ENCODE measurements around the gene KCNC1.

KCNC1 gene

DNA sequence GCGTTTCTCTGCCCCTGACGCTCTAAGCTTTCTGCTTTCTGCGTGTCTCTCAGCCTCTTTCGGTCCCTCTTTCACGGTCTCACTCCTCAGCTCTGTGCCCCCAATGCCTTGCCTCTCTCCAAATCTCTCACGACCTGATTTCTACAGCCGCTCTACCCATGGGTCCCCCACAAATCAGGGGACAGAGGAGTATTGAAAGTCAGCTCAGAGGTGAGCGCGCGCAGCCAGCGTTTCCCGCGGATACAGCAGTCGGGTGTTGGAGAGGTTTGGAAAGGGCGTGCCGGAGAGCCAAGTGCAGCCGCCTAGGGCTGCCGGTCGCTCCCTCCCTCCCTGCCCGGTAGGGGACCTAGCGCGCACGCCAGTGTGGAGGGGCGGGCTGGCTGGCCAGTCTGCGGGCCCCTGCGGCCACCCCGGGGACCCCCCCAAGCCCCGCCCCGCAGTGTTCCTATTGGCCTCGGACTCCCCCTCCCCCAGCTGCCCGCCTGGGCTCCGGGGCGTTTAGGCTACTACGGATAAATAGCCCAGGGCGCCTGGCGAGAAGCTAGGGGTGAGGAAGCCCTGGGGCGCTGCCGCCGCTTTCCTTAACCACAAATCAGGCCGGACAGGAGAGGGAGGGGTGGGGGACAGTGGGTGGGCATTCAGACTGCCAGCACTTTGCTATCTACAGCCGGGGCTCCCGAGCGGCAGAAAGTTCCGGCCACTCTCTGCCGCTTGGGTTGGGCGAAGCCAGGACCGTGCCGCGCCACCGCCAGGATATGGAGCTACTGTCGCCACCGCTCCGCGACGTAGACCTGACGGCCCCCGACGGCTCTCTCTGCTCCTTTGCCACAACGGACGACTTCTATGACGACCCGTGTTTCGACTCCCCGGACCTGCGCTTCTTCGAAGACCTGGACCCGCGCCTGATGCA lies 15.3 kb upstream of the KCNC1 start, which contains the start of gene MYOD1:
MYOD1 (plus strand) TSS at position 544 of the 910 bp plus-strand sequence; CDS start at position 756, 212 bp downstream.
- no peaks in the 10 kb centered on the region for H3K4me1 ChIP-seq (ENCODE audit: control insufficient read depth, insufficient read depth, low read length)
- no peak within 1 kb of the TSS for H3K9ac ChIP-seq (ENCODE audit: low read length)
- no peaks in the 10 kb centered on the region for H3K36me3 ChIP-seq (ENCODE audit: control insufficient read depth, insufficient read depth, low read length)
- no peak within 1 kb of the TSS for H3K4me3 ChIP-seq (ENCODE audit: low read length)
- H3K9me3 ChIP-seq (ENCODE audit: control insufficient read depth, low read length) = no peaks in the 10 kb centered on the region
- peaks cover 73% of the 10 kb centered on the region for H3K27me3 ChIP-seq (ENCODE audit: control insufficient read depth, insufficient read depth, low read length)

DNA sequence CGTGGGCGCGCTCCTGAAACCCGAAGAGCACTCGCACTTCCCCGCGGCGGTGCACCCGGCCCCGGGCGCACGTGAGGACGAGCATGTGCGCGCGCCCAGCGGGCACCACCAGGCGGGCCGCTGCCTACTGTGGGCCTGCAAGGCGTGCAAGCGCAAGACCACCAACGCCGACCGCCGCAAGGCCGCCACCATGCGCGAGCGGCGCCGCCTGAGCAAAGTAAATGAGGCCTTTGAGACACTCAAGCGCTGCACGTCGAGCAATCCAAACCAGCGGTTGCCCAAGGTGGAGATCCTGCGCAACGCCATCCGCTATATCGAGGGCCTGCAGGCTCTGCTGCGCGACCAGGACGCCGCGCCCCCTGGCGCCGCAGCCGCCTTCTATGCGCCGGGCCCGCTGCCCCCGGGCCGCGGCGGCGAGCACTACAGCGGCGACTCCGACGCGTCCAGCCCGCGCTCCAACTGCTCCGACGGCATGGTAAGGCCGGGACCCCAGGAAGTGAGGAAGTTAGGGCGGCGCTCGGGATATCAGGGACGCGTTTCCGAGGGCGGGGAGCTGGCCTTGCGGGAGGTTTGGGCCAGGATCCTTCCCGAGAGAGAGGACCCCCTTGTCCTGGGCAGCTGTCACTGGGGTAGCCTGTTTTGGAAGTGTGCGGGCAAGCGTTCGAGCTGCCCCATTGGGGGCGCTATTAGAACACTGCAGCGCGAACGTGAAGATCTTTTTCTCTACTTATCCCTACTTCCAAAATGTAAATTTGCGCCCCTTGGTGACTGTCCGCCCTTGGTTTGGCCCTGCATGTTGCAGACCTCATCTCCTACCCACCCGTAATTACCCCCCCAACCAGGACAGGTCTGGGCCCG lies 14.4 kb upstream of the KCNC1 start:
- Histone ChIP-seq H3K27me3 (ENCODE audit: control insufficient read depth, insufficient read depth, low read length) (peaks cover 69% of the 10 kb centered on the region), H3K4me1 (ENCODE audit: control insufficient read depth, insufficient read depth, low read length) (no peaks in the 10 kb centered on the region), H3K4me3 (ENCODE audit: low read length) (no peak overlapping the region), H3K9me3 (ENCODE audit: control insufficient read depth, low read length) (no peaks in the 10 kb centered on the region), H3K36me3 (ENCODE audit: control insufficient read depth, insufficient read depth, low read length) (no peaks in the 10 kb centered on the region), H3K9ac (ENCODE audit: low read length) (no peak overlapping the region)

DNA sequence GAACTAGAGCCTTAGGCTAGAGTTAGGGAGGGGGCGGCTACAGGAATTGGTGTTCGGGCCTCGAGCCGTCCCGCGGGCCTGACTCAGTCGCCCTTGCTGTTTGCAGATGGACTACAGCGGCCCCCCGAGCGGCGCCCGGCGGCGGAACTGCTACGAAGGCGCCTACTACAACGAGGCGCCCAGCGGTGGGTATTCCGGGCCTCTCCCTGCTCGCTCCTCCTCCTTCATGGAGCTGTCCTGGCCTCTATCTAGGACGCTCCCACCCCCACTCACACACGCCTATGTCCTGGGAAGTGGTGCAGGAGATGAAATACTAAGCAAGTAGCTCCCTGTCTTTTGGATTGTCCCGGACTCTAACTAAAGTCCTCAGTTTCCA lies 13.8 kb upstream of the KCNC1 start:
- Histone ChIP-seq H3K27me3 (ENCODE audit: control insufficient read depth, insufficient read depth, low read length) (peaks cover 72% of the 10 kb centered on the region), H3K4me1 (ENCODE audit: control insufficient read depth, insufficient read depth, low read length) (no peaks in the 10 kb centered on the region), H3K9me3 (ENCODE audit: control insufficient read depth, low read length) (no peaks in the 10 kb centered on the region), H3K9ac (ENCODE audit: low read length) (no peak overlapping the region), H3K4me3 (ENCODE audit: low read length) (no peak overlapping the region), H3K36me3 (ENCODE audit: control insufficient read depth, insufficient read depth, low read length) (no peaks in the 10 kb centered on the region)

DNA sequence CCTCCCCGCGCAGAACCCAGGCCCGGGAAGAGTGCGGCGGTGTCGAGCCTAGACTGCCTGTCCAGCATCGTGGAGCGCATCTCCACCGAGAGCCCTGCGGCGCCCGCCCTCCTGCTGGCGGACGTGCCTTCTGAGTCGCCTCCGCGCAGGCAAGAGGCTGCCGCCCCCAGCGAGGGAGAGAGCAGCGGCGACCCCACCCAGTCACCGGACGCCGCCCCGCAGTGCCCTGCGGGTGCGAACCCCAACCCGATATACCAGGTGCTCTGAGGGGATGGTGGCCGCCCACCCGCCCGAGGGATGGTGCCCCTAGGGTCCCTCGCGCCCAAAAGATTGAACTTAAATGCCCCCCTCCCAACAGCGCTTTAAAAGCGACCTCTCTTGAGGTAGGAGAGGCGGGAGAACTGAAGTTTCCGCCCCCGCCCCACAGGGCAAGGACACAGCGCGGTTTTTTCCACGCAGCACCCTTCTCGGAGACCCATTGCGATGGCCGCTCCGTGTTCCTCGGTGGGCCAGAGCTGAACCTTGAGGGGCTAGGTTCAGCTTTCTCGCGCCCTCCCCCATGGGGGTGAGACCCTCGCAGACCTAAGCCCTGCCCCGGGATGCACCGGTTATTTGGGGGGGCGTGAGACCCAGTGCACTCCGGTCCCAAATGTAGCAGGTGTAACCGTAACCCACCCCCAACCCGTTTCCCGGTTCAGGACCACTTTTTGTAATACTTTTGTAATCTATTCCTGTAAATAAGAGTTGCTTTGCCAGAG lies 13.2 kb upstream of the KCNC1 start:
- no peaks in the 10 kb centered on the region for H3K9me3 ChIP-seq (ENCODE audit: control insufficient read depth, low read length)
- no peak overlapping the region for H3K9ac ChIP-seq (ENCODE audit: low read length)
- H3K36me3 ChIP-seq (ENCODE audit: control insufficient read depth, insufficient read depth, low read length) = no peaks in the 10 kb centered on the region
- H3K4me1 ChIP-seq (ENCODE audit: control insufficient read depth, insufficient read depth, low read length) = no peaks in the 10 kb centered on the region
- H3K4me3 ChIP-seq (ENCODE audit: low read length) = no peak overlapping the region
- peaks cover 72% of the 10 kb centered on the region for H3K27me3 ChIP-seq (ENCODE audit: control insufficient read depth, insufficient read depth, low read length)

DNA sequence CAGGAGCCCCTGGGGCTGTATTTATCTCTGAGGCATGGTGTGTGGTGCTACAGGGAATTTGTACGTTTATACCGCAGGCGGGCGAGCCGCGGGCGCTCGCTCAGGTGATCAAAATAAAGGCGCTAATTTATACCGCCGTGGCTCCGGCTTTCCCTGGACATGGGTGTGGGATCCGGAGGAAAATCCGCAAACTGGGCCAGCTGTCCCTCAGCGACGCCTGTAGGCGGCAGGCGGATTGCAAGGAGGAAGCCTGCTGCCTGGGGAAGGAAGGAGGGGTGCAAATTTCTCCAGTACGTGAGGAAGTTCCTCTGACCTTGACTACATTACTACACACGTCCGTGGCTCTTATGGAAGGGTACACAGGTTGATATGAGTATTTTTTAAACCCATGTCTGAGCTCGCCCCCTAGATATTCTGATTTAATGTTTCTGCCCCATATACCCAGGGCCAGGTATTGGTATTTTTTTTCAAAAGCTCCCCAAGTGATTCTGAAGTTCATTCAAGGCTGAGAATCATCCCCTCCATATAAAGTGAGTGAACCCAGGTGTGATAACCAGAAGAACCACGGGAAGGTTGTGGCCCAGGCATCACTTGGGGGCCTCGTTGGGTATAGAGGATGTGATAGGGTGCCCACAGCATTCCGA lies 12.5 kb upstream of the KCNC1 start:
- no peak overlapping the region for H3K4me3 ChIP-seq (ENCODE audit: low read length)
- H3K9me3 ChIP-seq (ENCODE audit: control insufficient read depth, low read length) = no peaks in the 10 kb centered on the region
- peaks cover 72% of the 10 kb centered on the region for H3K27me3 ChIP-seq (ENCODE audit: control insufficient read depth, insufficient read depth, low read length)

DNA sequence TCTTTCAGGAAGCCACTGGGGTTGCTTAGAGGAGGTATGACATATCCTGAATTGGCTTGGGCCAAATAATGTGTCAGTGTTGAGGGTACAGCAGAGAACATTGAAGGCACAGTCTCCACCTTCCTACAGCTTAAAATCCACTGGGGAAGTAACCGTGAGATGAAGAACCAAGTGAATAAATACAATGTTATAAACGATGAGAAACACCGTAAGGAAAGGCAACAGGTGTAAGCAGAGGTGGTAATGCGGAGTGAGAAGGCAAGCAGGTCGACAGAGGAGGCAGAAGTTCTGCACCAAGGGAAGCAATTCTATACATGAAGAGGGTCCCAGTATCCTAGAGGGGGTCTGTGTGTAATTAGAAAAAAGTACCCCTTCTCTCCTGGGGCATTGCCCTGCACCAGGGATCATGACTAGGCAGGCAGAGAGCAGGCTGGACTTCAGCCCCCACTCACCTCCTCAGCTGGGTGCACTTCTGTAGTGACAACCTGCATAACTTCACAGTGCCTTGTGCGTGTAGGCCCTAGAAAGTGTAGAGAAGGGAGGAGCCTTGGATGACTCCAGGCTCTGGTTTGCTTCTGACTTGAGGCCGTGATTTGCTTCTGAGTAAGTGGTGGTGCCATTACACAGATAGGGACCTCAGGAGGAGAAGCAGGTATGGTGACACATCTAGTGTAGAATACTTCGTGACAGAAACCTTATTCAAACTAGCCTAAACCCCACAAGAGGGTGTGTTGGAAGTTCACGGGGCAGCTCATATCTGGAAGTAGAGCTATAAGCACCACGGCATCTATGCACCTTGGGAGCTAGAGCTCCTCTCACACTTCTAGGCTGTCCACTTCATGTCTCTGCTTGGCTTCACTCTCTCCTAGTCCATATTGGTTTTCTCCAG lies 10.3 kb upstream of the KCNC1 start:
- no peaks in the 10 kb centered on the region for H3K9me3 ChIP-seq (ENCODE audit: control insufficient read depth, low read length)

More for the DNA sequence above, 12.5 kb upstream of the KCNC1 start:
- Histone ChIP-seq H3K4me1 (ENCODE audit: control insufficient read depth, insufficient read depth, low read length) (no peaks in the 10 kb centered on the region), H3K9ac (ENCODE audit: low read length) (no peak overlapping the region), H3K36me3 (ENCODE audit: control insufficient read depth, insufficient read depth, low read length) (no peaks in the 10 kb centered on the region)

DNA sequence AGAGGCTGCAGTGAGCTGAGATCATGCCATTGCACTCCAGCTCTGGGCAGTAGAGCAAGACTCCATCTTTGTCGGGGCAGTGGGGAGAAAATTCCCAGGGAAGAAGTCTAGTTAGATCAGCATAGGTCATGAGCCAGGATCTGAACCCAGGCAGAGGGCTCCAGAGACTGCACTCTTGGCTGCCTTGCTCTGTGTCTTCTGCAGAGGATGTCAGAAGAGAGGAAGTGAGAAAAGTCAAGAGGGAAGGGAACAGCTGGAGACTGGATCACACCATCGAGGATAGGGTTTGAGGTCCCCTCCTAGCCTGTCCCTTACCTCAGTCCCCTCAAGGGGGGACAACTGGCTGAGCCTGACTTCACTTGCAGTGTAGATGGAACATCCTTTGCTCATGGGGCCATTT lies 9.4 kb upstream of the KCNC1 start:
- Histone ChIP-seq H3K27me3 (ENCODE audit: control insufficient read depth, insufficient read depth, low read length) (peaks cover 48% of the 10 kb centered on the region), H3K36me3 (ENCODE audit: control insufficient read depth, insufficient read depth, low read length) (no peaks in the 10 kb centered on the region)

More for the DNA sequence above, 10.3 kb upstream of the KCNC1 start:
- no peaks in the 10 kb centered on the region for H3K36me3 ChIP-seq (ENCODE audit: control insufficient read depth, insufficient read depth, low read length)
- no peak overlapping the region for H3K4me3 ChIP-seq (ENCODE audit: low read length)
- peaks cover 54% of the 10 kb centered on the region for H3K27me3 ChIP-seq (ENCODE audit: control insufficient read depth, insufficient read depth, low read length)
- H3K4me1 ChIP-seq (ENCODE audit: control insufficient read depth, insufficient read depth, low read length) = no peaks in the 10 kb centered on the region
- no peak overlapping the region for H3K9ac ChIP-seq (ENCODE audit: low read length)

DNA sequence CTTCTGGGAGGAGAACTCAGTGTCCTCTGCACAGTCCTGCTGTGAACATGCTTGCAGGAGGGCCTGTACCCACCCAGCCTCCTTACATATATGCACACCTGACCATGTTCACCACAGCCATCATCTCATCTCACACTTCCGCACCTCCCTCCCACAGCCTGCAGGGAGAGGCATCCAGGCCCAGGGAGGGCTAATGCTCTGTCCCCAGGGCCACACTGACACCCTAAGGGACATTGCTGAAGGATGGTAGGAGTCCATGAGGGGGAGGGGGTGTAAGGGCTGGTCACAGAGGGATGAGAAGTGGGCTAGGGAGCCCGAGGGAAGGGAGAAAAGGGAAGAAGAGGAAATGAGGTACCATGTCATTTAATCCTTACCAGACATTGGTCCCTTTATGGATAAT lies 4.4 kb upstream of the KCNC1 start:
- no peaks in the 10 kb centered on the region for H3K36me3 ChIP-seq (ENCODE audit: control insufficient read depth, insufficient read depth, low read length)
- H3K4me3 ChIP-seq (ENCODE audit: low read length) = no peak overlapping the region
- H3K4me1 ChIP-seq (ENCODE audit: control insufficient read depth, insufficient read depth, low read length) = peaks cover 8% of the 10 kb centered on the region
- peaks cover 27% of the 10 kb centered on the region for H3K27me3 ChIP-seq (ENCODE audit: control insufficient read depth, insufficient read depth, low read length)
- H3K9ac ChIP-seq (ENCODE audit: low read length) = no peak overlapping the region
- H3K9me3 ChIP-seq (ENCODE audit: control insufficient read depth, low read length) = no peaks in the 10 kb centered on the region

More for the DNA sequence above, 9.4 kb upstream of the KCNC1 start:
- no peak overlapping the region for H3K9ac ChIP-seq (ENCODE audit: low read length)
- H3K4me1 ChIP-seq (ENCODE audit: control insufficient read depth, insufficient read depth, low read length) = no peaks in the 10 kb centered on the region
- no peaks in the 10 kb centered on the region for H3K9me3 ChIP-seq (ENCODE audit: control insufficient read depth, low read length)
- no peak overlapping the region for H3K4me3 ChIP-seq (ENCODE audit: low read length)

DNA sequence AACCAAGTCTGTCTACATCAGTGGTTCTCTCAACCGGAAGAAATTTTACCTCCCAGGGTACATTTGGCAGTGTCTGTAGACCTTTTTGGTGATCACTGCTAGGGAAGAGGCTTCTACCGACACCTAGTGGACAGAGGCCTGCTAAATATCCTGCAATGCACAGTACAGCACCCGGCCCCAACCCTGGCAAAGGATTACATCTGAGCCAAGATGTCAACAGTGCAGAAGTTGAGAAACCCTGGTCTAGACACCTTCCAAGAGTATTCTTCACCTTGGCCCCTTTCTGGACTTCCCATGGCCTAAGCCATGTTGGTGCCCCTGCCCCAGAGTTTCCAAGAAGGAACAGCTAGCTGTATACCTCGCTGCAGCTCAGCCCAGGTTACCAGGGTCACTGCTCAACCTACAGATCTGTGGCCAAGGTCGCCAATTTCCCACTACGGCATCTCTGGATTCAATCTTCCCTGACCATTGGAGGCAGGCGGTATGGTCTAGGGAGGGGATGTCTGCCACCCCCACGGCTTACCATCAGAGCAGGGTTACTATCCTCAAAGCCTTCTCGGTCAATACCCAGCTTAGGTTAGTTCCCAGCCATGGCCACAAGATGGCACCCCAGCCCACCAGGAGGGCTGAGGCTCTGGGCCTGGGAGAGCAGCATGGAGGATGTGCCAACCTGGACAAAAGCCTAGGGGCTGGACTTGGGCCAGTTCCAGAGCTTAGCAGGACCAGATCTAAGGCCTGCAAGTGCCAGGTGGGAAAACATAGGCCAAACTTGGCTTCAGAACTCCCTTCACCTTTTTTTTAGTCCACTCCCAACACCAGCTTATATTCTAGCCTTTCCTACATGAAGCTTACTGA lies 3.7 kb upstream of the KCNC1 start:
- Histone ChIP-seq H3K4me1 (ENCODE audit: control insufficient read depth, insufficient read depth, low read length) (peaks cover 8% of the 10 kb centered on the region), H3K36me3 (ENCODE audit: control insufficient read depth, insufficient read depth, low read length) (no peaks in the 10 kb centered on the region), H3K9ac (ENCODE audit: low read length) (no peak overlapping the region), H3K27me3 (ENCODE audit: control insufficient read depth, insufficient read depth, low read length) (peaks cover 28% of the 10 kb centered on the region), H3K9me3 (ENCODE audit: control insufficient read depth, low read length) (no peaks in the 10 kb centered on the region), H3K4me3 (ENCODE audit: low read length) (no peak overlapping the region)

DNA sequence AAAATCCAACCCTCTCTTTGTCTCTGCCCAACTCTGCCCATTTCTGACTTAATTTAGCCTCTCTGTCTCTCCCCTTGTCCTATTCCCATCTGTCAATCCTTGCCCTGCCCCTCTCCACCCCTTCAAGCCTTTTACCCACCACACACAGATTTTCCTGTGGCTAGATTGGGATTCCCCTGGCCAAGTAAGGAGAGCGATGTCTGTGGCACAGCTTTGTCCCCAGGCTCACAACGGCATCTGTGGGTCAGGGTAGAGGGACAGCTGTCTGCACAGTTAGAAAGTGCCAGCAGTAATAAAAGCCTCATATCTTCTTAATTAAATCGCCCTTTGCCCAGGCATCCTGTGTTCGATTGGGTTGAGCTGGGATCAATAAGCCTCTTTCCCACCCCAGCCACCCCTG lies 1.3 kb upstream of the KCNC1 start:
- Histone ChIP-seq H3K9ac (ENCODE audit: low read length) (no peak overlapping the region), H3K4me1 (ENCODE audit: control insufficient read depth, insufficient read depth, low read length) (peaks cover 8% of the 10 kb centered on the region), H3K9me3 (ENCODE audit: control insufficient read depth, low read length) (no peaks in the 10 kb centered on the region), H3K27me3 (ENCODE audit: control insufficient read depth, insufficient read depth, low read length) (peaks cover 52% of the 10 kb centered on the region), H3K4me3 (ENCODE audit: low read length) (no peak overlapping the region), H3K36me3 (ENCODE audit: control insufficient read depth, insufficient read depth, low read length) (no peaks in the 10 kb centered on the region)

All from mucosa of stomach (tissue), 1 donor.